Activated CD4-positive, alpha-beta memory T cell treated with anti-CD3 and anti-CD28 coated beads for 36 hours (primary cell): Measurements from ENCODE around the gene CORO6. TPM values are rescaled to one million over a fixed set of nuclear protein-coding genes. Genes with fewer than 3 reads are reported as not detected.

ENCODE experiments used
- CTCF ChIA-PET: fragments of 350-600 bp; sonication (Branson Sonifier 250); formaldehyde crosslinking; loops from one replicate; lab custom pipeline; 2021; ENCODE audit warnings: antibody characterized with exemption, inconsistent platforms; lab: Charles Lee
- POLR2A ChIA-PET: fragments of 350-600 bp; sonication (Branson Sonifier 250); formaldehyde crosslinking; loops from one replicate; lab custom pipeline; 2021; ENCODE audit warnings: antibody characterized with exemption; lab: Charles Lee
- DNase-seq: peaks from one replicate; pipeline ENCODE4 v3.0.0-alpha.2; 2020
- H3K27ac Mint-ChIP-seq: one replicate; pipeline ENCODE4 v1.8.0; 2021; ENCODE audit warnings: mixed read lengths
- H3K27me3 Mint-ChIP-seq: one replicate; pipeline ENCODE4 v1.8.0; 2021; ENCODE audit warnings: mixed read lengths
- H3K36me3 Mint-ChIP-seq: one replicate; pipeline ENCODE4 v1.8.0; 2021; ENCODE audit warnings: mixed read lengths
- H3K4me1 Mint-ChIP-seq: one replicate; pipeline ENCODE4 v1.8.0; 2021; ENCODE audit warnings: low read depth, mixed read lengths
- H3K4me3 Mint-ChIP-seq: one replicate; pipeline ENCODE4 v1.8.0; 2021; ENCODE audit warnings: mild to moderate bottlenecking, mixed read lengths
- H3K9me3 Mint-ChIP-seq: one replicate; pipeline ENCODE4 v1.8.0; 2021; ENCODE audit warnings: mixed read lengths
- intact Hi-C: fragments of 100-400 bp; cut with micrococcal nuclease; formaldehyde crosslinking; loops from one replicate; pipeline ENCODE4 v1.15.1; 2023
- total RNA-seq, 2 experiments: library from RNA; stranded (reverse); gene quantifications; one replicate each; pipeline ENCODE4 v1.2.3, GENCODE V29; 2021

CORO6 gene
- total RNA-seq, 2 experiments from 2014 or later: 21.3 to 22.1 TPM

DNA sequence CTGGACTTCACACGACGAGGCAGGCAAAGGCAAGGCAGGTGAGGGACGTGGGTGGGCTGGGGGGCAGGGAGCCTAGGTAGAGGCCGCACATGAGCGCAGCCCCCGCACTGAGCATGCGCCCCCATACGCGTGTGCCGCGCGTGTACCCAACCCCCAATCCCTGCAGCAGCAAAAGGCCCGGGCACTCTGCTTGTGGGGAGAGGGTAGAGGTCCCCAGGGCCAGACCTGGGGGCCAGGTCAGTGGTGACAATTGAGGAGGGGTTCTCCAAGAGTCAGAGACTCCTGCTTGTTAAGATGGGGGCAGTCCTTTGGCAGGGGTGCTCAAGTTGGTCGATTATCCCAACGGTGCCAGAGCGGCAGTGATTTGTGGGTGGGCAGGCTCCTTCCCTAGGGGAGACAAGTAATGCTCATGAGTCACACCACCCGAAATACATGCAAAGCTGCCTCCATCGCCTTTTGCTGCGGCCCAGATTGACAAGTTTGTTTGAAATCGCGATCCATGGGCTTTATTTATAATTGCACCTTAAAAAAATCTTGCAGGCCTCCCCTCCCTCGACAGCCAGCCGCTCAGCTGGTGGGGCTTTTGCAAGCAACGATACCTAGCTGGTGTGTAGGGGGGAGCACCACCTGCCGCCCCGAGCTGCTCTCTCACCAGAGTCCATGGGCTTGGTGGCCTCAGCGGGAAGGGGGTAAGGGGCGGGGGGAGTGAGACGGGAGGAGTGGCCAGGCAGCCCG lies 32.1 kb downstream of the CORO6 start:
- CTCF ChIA-PET: interaction anchor here (0.9 to 5.0 kb wide), 11 partner anchors 7 to 341 kb away, joined by 3 to 159 read pairs (median 12); partner anchors contain the start of genes ABHD15, CORO6 and TP53I13
- H3K27ac Mint-ChIP-seq: peak overlapping the region; percentile 90
- no peak for DNase-seq
- H3K4me3 Mint-ChIP-seq: peak overlapping the region; percentile 91
- no peaks in the 10 kb centered on the region for H3K27me3 Mint-ChIP-seq
- H3K9me3 Mint-ChIP-seq: no peaks in the 10 kb centered on the region
- peaks cover 68% of the 10 kb centered on the region for H3K4me1 Mint-ChIP-seq
- intact Hi-C loops: loop anchor here (1.0 kb wide), 3 partner anchors 10 to 25 kb away; partner anchors contain the start of gene ABHD15
- POLR2A ChIA-PET: interaction anchor here (0.8 to 1.8 kb wide), 3 partner anchors 9 to 27 kb away, joined by 3 to 5 read pairs (median 5); no protein-coding TSS in a partner anchor
- peaks cover 2% of the 10 kb centered on the region for H3K36me3 Mint-ChIP-seq

GRCh38 chr17:29589524-29590410 lies 32.9 kb downstream of the CORO6 start, which contains the start of gene GIT1:
Gene GIT1, minus strand, starts transcription at chr17:29589648. Its CDS starts 270 bp downstream, at chr17:29589378.
- peaks cover 74% of the 10 kb centered on the region for H3K4me1 Mint-ChIP-seq
- POLR2A ChIA-PET: interaction anchor here (0.6 to 1.3 kb wide), 3 partner anchors 9 to 295 kb away, joined by 3 to 4 read pairs (median 3); no protein-coding TSS in a partner anchor
- CTCF ChIA-PET: interaction anchor here (1.4 to 5.0 kb wide), 9 partner anchors 11 to 220 kb away, joined by 4 to 159 read pairs (median 25); partner anchors contain the start of genes ABHD15 and TP53I13
- H3K4me3 Mint-ChIP-seq: peak within 1 kb of the TSS; percentile 94
- peak; percentile 88 for DNase-seq
- intact Hi-C loops: loop anchor here (1.0 to 10.0 kb wide), 2 partner anchors 22 to 345 kb away; partner anchors contain the start of genes ABHD15 and SSH2
- peak within 1 kb of the TSS; percentile 90 for H3K27ac Mint-ChIP-seq
- peaks cover 2% of the 10 kb centered on the region for H3K36me3 Mint-ChIP-seq
- no peaks in the 10 kb centered on the region for H3K9me3 Mint-ChIP-seq
- H3K27me3 Mint-ChIP-seq: no peaks in the 10 kb centered on the region

- H3K4me3 Mint-ChIP-seq: peak overlapping the region; percentile 94
- H3K9me3 Mint-ChIP-seq: no peaks in the 10 kb centered on the region
- H3K4me1 Mint-ChIP-seq: peaks cover 71% of the 10 kb centered on the region
- H3K27ac Mint-ChIP-seq: peak overlapping the region; percentile 86
- peaks cover 2% of the 10 kb centered on the region for H3K36me3 Mint-ChIP-seq
- H3K27me3 Mint-ChIP-seq: no peaks in the 10 kb centered on the region
- DNase-seq: peak; percentile 68
- intact Hi-C loops: loop anchor here (10.0 kb wide), 1 partner anchor 346 kb away; the partner anchor contains the start of gene SSH2
- CTCF ChIA-PET: interaction anchor here (1.2 to 2.2 kb wide), 8 partner anchors 9 to 342 kb away, joined by 3 to 21 read pairs (median 8); partner anchors contain the start of genes ABHD15 and TP53I13
- POLR2A ChIA-PET: interaction anchor here (0.6 to 4.1 kb wide), 8 partner anchors 15 to 294 kb away, joined by 3 to 21 read pairs (median 4); partner anchors contain the start of genes ABHD15 and TP53I13
These were observed 33.9 kb downstream of the CORO6 start for GRCh38 chr17:29588562-29589411.

DNA sequence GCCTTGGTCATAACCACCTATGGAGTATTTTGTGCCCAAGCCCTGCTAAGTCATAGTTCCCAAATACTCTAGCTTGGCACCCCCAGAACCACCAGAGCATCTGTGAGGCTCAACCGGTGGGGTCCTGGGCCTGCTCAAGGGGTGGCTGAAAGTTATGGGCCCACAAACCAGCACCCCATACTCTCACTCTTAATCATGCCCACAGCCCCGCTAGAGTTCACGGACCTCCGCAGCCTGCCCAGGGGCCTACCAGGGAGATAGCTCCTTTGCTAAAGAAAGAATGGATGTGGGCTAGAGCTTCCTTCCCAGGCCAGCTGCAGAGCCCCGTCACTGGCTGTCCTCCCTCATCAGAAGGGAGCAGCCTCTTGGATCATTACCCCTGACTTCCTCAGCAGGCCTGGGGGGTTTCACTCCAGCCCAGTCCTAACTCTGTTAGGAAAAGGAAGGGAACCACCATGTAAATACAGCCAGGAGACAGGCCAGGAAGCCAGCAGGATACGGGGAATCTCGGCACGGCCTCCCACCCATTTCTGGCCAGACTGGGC lies 34.6 kb downstream of the CORO6 start:
- peaks cover 2% of the 10 kb centered on the region for H3K36me3 Mint-ChIP-seq
- peak overlapping the region; percentile 86 for H3K27ac Mint-ChIP-seq
- ChIA-PET CTCF (interaction anchor here (1.2 to 2.2 kb wide), 9 partner anchors 8 to 343 kb away, joined by 3 to 21 read pairs (median 5); partner anchors contain the start of genes ABHD15 and TP53I13), POLR2A (interaction anchor here (0.6 to 4.1 kb wide), 8 partner anchors 11 to 1542 kb away, joined by 3 to 21 read pairs (median 4); partner anchors contain the start of genes ABHD15 and TP53I13)
- peaks cover 70% of the 10 kb centered on the region for H3K4me1 Mint-ChIP-seq
- H3K4me3 Mint-ChIP-seq: peak overlapping the region; percentile 94
- intact Hi-C loops: loop anchor here (10.0 kb wide), 1 partner anchor 347 kb away; the partner anchor contains the start of gene SSH2
- DNase-seq: no peak
- no peaks in the 10 kb centered on the region for H3K27me3 Mint-ChIP-seq
- no peaks in the 10 kb centered on the region for H3K9me3 Mint-ChIP-seq

- H3K27ac Mint-ChIP-seq: peak overlapping the region; percentile 38
- H3K4me3 Mint-ChIP-seq: peak overlapping the region; percentile 94
- POLR2A ChIA-PET: interaction anchor here (0.6 to 4.1 kb wide), 8 partner anchors 10 to 1542 kb away, joined by 3 to 21 read pairs (median 4); partner anchors contain the start of genes ABHD15 and TP53I13
These were observed 35.1 kb downstream of the CORO6 start for GRCh38 chr17:29587591-29587990.

DNA sequence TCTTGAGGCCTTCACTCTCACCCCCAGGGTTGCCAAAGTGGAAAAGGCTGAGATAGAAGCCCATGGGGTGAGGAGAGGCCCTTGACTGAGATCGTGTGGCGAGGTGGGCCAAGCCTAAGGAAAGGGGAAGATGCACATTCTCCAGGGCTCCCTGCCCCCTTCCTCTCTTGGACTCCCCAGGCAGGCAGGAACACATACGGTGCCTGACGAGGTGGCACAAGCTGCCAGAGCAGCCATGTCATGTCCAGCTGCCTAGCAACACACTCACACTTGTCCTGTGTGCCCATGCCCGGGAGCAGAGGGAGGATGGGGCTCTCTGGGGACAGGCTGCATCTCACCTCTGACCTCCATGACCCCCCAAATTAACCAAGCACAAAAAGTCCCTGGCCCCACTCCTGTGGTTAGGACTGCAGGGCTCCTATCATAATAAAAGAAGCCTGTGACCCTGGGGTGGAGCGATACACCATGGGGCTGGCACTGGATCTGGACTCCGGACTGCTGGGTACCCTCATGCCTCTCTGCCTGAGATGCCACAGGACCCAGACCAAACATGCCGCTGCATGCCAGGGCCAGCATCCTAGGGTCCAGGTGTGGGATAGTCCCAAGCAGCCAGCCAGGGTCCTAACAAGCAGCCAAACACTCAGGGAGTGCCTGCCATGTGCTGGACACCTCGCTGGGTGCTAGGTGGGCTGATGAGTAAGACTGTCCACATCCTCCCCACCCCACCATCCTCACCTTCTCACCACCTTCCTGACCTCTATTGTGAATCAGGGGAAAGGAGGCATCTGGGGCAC lies 35.8 kb downstream of the CORO6 start:
- ChIA-PET POLR2A (interaction anchor here (1.0 to 4.1 kb wide), 4 partner anchors 10 to 30 kb away, joined by 3 to 21 read pairs (median 6); partner anchors contain the start of genes ABHD15 and TP53I13), CTCF (interaction anchor here (1.2 to 2.2 kb wide), 8 partner anchors 7 to 344 kb away, joined by 3 to 21 read pairs (median 5); no protein-coding TSS in a partner anchor)
- Mint-ChIP-seq H3K36me3 (peaks cover 6% of the 10 kb centered on the region), H3K9me3 (no peaks in the 10 kb centered on the region), H3K4me3 (peak overlapping the region; percentile 35), H3K27me3 (no peaks in the 10 kb centered on the region), H3K4me1 (peaks cover 59% of the 10 kb centered on the region), H3K27ac (no peak overlapping the region)
- intact Hi-C loops: loop anchor here (10.0 kb wide), 1 partner anchor 348 kb away; the partner anchor contains the start of gene SSH2
- DNase-seq: no peak

More at GRCh38 chr17:29587591-29587990, 35.1 kb downstream of the CORO6 start:
- no peaks in the 10 kb centered on the region for H3K9me3 Mint-ChIP-seq
- peaks cover 66% of the 10 kb centered on the region for H3K4me1 Mint-ChIP-seq
- intact Hi-C loops: loop anchor here (10.0 kb wide), 1 partner anchor 347 kb away; the partner anchor contains the start of gene SSH2
- no peaks in the 10 kb centered on the region for H3K27me3 Mint-ChIP-seq
- CTCF ChIA-PET: interaction anchor here (1.2 to 2.2 kb wide), 8 partner anchors 8 to 343 kb away, joined by 3 to 21 read pairs (median 8); partner anchors contain the start of genes ABHD15 and TP53I13
- no peak for DNase-seq
- H3K36me3 Mint-ChIP-seq: peaks cover 2% of the 10 kb centered on the region

DNA sequence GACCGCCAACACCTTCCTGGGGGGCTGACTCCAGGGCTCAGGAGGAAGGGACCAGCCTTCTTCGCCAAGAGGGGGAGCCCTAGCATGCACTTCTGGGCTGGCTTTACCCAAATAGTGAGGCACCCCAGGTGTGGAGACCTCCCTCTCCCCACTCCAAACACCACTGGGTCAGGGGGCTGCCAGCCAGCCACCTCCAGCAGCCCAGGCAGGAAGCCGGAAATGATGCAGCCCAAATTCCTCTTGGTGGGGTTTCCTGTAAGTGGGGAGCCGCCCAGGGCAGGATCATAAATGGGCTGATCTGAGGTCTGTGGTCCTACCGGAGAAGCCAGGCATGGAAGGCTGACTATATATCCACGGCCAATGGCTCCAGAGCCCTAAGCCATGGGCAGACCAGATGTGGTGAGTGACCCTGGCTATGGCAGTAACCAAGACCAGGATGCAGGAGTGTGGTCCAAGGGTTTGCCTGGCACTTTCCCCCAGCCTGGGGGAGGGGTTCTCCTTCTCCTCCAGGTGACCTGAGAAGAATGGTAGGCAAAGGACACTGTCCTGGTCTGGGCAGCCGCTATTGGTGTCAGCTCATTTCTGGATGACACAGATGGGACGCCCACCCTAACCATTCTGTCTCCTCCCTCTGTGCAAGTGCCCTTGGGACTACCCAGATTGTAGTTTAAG lies 37.5 kb downstream of the CORO6 start:
- Mint-ChIP-seq H3K27ac (peak overlapping the region; percentile 77), H3K36me3 (peaks cover 9% of the 10 kb centered on the region), H3K4me3 (peak overlapping the region; percentile 26), H3K4me1 (peaks cover 48% of the 10 kb centered on the region), H3K27me3 (no peaks in the 10 kb centered on the region), H3K9me3 (no peaks in the 10 kb centered on the region)
- ChIA-PET POLR2A (interaction anchor here (0.7 to 4.1 kb wide), 2 partner anchors 8 to 17 kb away, joined by 3 to 21 read pairs; partner anchors contain the start of genes ABHD15 and TP53I13), CTCF (interaction anchor here (0.7 to 2.0 kb wide), 4 partner anchors 12 to 215 kb away, joined by 3 to 11 read pairs (median 6); no protein-coding TSS in a partner anchor)
- DNase-seq: peak; percentile 42
- intact Hi-C loops: loop anchor here (10.0 kb wide), 1 partner anchor 350 kb away; the partner anchor contains the start of gene SSH2

GRCh38 chr17:29584452-29585079 lies 38.1 kb downstream of the CORO6 start:
- POLR2A ChIA-PET: no interaction called here
- peaks cover 44% of the 10 kb centered on the region for H3K4me1 Mint-ChIP-seq
- intact Hi-C loops: loop anchor here (10.0 kb wide), 1 partner anchor 350 kb away; the partner anchor contains the start of gene SSH2
- H3K27me3 Mint-ChIP-seq: no peaks in the 10 kb centered on the region
- peaks cover 13% of the 10 kb centered on the region for H3K36me3 Mint-ChIP-seq
- peak overlapping the region; percentile 60 for H3K27ac Mint-ChIP-seq
- no peak for DNase-seq
- no peak overlapping the region for H3K4me3 Mint-ChIP-seq
- CTCF ChIA-PET: interaction anchor here (1.9 to 6.7 kb wide), 2 partner anchors 12 to 31 kb away, joined by 6 to 98 read pairs; no protein-coding TSS in a partner anchor
- H3K9me3 Mint-ChIP-seq: no peaks in the 10 kb centered on the region
